ENCODE data around the gene SOX14.

The SOX14 gene

DNA sequence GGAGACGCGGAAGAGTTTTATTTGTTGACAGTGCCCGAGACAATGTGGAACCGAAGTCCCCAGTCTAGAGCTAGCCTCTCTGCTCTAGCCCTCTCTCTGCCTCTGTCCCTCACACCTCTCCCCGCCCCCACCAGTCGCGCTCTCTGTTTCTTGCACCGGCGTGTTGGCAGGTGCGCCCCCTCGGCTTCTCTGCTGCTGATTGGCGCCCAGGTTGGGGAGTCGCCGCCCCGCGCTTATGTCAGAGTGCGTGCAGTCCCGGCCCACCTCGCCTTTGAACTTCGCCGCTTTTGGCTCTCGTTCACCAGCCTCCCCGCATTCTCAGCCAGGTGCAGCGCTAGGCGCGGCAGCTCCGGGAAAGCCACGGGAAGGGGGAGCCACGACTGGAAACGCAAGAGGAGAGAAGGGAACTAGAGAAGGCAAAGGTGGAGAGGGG lies at the start of gene SOX14:
Gene SOX14, plus strand, starts transcription at position 315 of the 433 bp plus-strand sequence. CDS start 470 bp downstream, outside the sequence.
- DNase-seq (ENCODE audit: low read depth) = no peak

DNA sequence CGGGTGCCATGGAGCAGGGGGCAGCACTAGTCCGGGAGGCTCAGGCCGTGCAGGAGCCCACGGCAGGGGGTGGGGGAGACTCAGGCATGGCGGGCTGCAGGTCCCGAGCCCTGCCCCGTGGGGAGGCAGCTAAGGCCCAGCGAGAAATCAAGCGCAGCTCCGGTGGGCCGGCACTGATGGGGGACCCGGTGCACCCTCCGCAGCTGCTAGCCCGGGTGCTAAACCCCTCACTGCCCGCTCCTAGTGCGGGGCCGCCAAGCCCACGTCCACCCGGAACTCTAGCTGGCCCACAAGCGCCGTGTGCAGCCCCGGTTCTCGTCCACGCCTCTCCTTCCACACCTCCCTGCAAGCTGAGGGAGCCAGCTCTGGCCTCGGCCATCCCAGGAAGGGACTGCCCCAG lies 49.6 kb upstream of the SOX14 start:
- no peak for DNase-seq (ENCODE audit: low read depth)

- no peak for DNase-seq (ENCODE audit: low read depth)
Observed at GRCh38 chr3:137724240-137724639, 39.9 kb upstream of the SOX14 start.

GRCh38 chr3:137737208-137737607 lies 26.9 kb upstream of the SOX14 start:
- DNase-seq (ENCODE audit: low read depth) = no peak

- DNase-seq (ENCODE audit: low read depth) = no peak
Observed at GRCh38 chr3:137738710-137739109, 25.4 kb upstream of the SOX14 start.

GRCh38 chr3:137743608-137744007 lies 20.5 kb upstream of the SOX14 start:
- no peak for DNase-seq (ENCODE audit: low read depth)

- DNase-seq (ENCODE audit: low read depth) = no peak
Observed at GRCh38 chr3:137746808-137747207, 17.3 kb upstream of the SOX14 start.

- no peak for DNase-seq (ENCODE audit: low read depth)
Observed at GRCh38 chr3:137759505-137759904, 4.6 kb upstream of the SOX14 start.

- DNase-seq (ENCODE audit: low read depth) = no peak
Observed at GRCh38 chr3:137760341-137761098, 3.6 kb upstream of the SOX14 start.

- no peak for DNase-seq (ENCODE audit: low read depth)
Observed at GRCh38 chr3:137761099-137761562, 3.0 kb upstream of the SOX14 start.

- DNase-seq (ENCODE audit: low read depth) = no peak
Observed at GRCh38 chr3:137761563-137762503, 2.3 kb upstream of the SOX14 start.

DNA sequence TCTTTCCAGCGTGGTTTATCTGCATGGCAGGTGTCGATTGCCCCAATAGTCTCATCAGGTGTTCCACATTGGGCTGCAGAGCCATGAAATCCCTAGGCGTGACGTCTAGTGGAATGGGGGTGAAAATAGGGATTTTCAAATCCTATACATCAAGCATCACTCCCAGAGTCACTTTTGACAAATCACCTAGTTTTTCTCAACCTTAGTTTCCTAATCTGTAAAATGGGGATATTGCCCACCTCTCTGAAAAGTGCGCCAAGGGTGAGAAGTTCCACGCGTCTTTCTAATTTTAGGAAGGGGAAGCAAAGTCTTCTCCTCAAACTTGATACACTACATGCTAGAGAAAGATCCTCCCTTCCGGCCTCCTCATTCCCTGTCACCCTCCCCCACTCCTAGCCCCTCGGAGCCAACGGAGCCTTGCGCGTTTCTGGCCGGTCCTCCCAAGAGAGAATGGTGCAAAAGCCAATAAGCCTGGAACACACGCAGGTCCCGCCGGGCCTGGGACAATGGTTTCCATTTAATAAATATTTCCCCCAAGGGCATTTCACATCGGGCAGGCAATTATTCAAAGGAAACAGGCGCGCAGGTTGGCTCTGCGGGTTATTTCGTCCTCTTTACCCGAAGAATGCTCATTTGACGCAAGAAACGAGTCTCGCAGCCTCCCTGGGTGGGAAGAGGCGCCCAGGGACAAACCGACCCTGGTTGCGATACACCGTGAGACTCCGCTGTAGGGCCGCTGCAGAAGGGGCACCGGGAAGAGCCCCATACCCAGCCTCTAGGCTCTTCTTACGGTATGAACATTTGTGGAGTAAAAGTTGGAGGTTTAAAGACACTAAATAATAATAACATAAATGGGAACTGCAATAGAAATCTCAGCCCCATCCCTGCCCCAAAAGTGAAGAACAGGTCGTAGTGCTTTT lies 1.2 kb upstream of the SOX14 start:
- DNase-seq (ENCODE audit: low read depth) = no peak

- no peak for DNase-seq (ENCODE audit: low read depth)
Observed at GRCh38 chr3:137763594-137763938, 549 bp upstream of the SOX14 start.

DNA sequence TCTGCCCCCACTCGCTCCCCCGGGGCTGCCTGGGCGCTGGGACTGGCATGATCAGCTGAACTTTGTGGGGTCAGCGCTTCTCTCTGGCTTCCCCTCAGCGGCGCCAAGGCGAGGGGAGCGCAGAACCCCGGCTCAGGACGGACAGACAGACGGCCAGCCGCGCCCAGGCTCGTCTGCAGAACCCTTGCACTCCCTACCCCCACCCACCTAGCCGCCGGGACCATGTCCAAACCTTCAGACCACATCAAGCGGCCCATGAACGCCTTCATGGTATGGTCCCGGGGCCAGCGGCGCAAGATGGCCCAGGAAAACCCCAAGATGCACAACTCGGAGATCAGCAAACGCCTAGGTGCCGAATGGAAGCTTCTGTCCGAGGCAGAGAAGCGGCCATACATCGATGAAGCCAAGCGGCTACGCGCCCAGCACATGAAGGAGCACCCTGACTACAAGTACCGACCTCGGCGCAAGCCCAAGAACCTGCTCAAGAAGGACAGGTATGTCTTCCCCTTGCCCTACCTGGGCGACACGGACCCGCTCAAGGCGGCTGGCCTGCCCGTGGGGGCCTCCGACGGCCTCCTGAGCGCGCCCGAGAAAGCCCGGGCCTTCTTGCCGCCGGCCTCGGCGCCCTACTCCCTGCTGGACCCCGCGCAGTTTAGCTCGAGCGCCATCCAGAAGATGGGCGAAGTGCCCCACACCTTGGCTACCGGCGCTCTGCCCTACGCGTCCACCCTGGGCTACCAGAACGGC lies 621 bp downstream of the SOX14 start:
- DNase-seq (ENCODE audit: low read depth) = no peak

GRCh38 chr3:137765310-137766033 lies 1.4 kb downstream of the SOX14 start:
- no peak for DNase-seq (ENCODE audit: low read depth)

- no peak for DNase-seq (ENCODE audit: low read depth)
Observed at GRCh38 chr3:137766041-137766875, 2.1 kb downstream of the SOX14 start.

GRCh38 chr3:137766876-137767537 lies 2.9 kb downstream of the SOX14 start:
- DNase-seq (ENCODE audit: low read depth) = no peak

- DNase-seq (ENCODE audit: low read depth) = no peak
Observed at GRCh38 chr3:137767538-137768360, 3.6 kb downstream of the SOX14 start.
